ENCODE data around the gene GUCY1A1. TPM values are rescaled to one million over a fixed set of nuclear protein-coding genes. Genes with fewer than 3 reads are reported as not detected.
"Not testable (repeated sequence)": the region's sequence is repeated elsewhere in the genome, so short reads cannot be mapped to it uniquely, and the experiment has no call there.

GUCY1A1 gene
- total RNA-seq, 2 experiments from 2014 or later, result not detected

GRCh38 chr4:155640751-155641150, 25.9 kb upstream of the GUCY1A1 start:
- DNase-seq, result no peak
- Mint-ChIP-seq H3K4me1 (peaks cover 12% of the 10 kb centered on the region), H3K4me3 (no peak overlapping the region), H3K27me3 (peaks cover 3% of the 10 kb centered on the region), H3K36me3 (no peaks in the 10 kb centered on the region), H3K9me3 (peaks cover 1% of the 10 kb centered on the region), H3K27ac (no peak overlapping the region)
- no peak for ATAC-seq (ENCODE audit: low read depth)
- POLR2A ChIA-PET, result no interaction called here

GRCh38 chr4:155643087-155643486, 23.6 kb upstream of the GUCY1A1 start:
- no peak for ATAC-seq (ENCODE audit: low read depth)
- Mint-ChIP-seq H3K4me3 (no peak overlapping the region), H3K27me3 (peaks cover 3% of the 10 kb centered on the region), H3K9me3 (peaks cover 1% of the 10 kb centered on the region), H3K27ac (no peak overlapping the region), H3K36me3 (no peaks in the 10 kb centered on the region), H3K4me1 (peaks cover 12% of the 10 kb centered on the region)
- DNase-seq, result no peak
- POLR2A ChIA-PET, result no interaction called here

- no peak for ATAC-seq (ENCODE audit: low read depth)
- POLR2A ChIA-PET, result no interaction called here
- Mint-ChIP-seq H3K36me3 (no peaks in the 10 kb centered on the region), H3K4me3 (no peak overlapping the region), H3K4me1 (no peaks in the 10 kb centered on the region), H3K27ac (no peak overlapping the region), H3K9me3 (peaks cover 1% of the 10 kb centered on the region), H3K27me3 (no peaks in the 10 kb centered on the region)
- no peak for DNase-seq
Observed at GRCh38 chr4:155646001-155646400, 20.6 kb upstream of the GUCY1A1 start.

GRCh38 chr4:155650785-155651184, 15.9 kb upstream of the GUCY1A1 start:
- H3K27ac Mint-ChIP-seq; H3K4me3 Mint-ChIP-seq; POLR2A ChIA-PET; H3K9me3 Mint-ChIP-seq; H3K36me3 Mint-ChIP-seq; H3K4me1 Mint-ChIP-seq; H3K27me3 Mint-ChIP-seq; ATAC-seq (ENCODE audit: low read depth); DNase-seq: not testable (repeated sequence)

GRCh38 chr4:155653052-155653451, 13.6 kb upstream of the GUCY1A1 start:
- POLR2A ChIA-PET, result no interaction called here
- Mint-ChIP-seq H3K4me1 (no peaks in the 10 kb centered on the region), H3K9me3 (no peaks in the 10 kb centered on the region), H3K27ac (no peak overlapping the region), H3K4me3 (no peak overlapping the region), H3K36me3 (no peaks in the 10 kb centered on the region), H3K27me3 (peaks cover 15% of the 10 kb centered on the region)
- no peak for DNase-seq
- no peak for ATAC-seq (ENCODE audit: low read depth)

GRCh38 chr4:155656025-155656424, 10.6 kb upstream of the GUCY1A1 start:
- no peaks in the 10 kb centered on the region for H3K9me3 Mint-ChIP-seq
- no peak overlapping the region for H3K4me3 Mint-ChIP-seq
- H3K4me1 Mint-ChIP-seq, result no peaks in the 10 kb centered on the region
- no peak for DNase-seq
- POLR2A ChIA-PET, result no interaction called here
- ATAC-seq (ENCODE audit: low read depth), result no peak
- H3K27ac Mint-ChIP-seq, result no peak overlapping the region
- H3K36me3 Mint-ChIP-seq, result no peaks in the 10 kb centered on the region
- peaks cover 29% of the 10 kb centered on the region for H3K27me3 Mint-ChIP-seq

GRCh38 chr4:155657169-155657568, 9.5 kb upstream of the GUCY1A1 start:
- Mint-ChIP-seq H3K36me3 (no peaks in the 10 kb centered on the region), H3K27ac (no peak overlapping the region)
- POLR2A ChIA-PET, result no interaction called here

GRCh38 chr4:155657985-155658680, 8.5 kb upstream of the GUCY1A1 start:
- peaks cover 24% of the 10 kb centered on the region for H3K27me3 Mint-ChIP-seq
- ATAC-seq (ENCODE audit: low read depth) (no peak), DNase-seq (no peak)
- H3K9me3 Mint-ChIP-seq, result no peaks in the 10 kb centered on the region
- no peaks in the 10 kb centered on the region for H3K36me3 Mint-ChIP-seq
- POLR2A ChIA-PET, result no interaction called here
- no peak overlapping the region for H3K4me3 Mint-ChIP-seq
- H3K27ac Mint-ChIP-seq, result no peak overlapping the region
- H3K4me1 Mint-ChIP-seq, result no peaks in the 10 kb centered on the region

More at GRCh38 chr4:155657169-155657568, 9.5 kb upstream of the GUCY1A1 start:
- H3K9me3 Mint-ChIP-seq, result no peaks in the 10 kb centered on the region
- H3K4me1 Mint-ChIP-seq, result no peaks in the 10 kb centered on the region
- H3K27me3 Mint-ChIP-seq, result peaks cover 29% of the 10 kb centered on the region
- ATAC-seq (ENCODE audit: low read depth) (no peak), DNase-seq (no peak)
- H3K4me3 Mint-ChIP-seq, result no peak overlapping the region

- no peaks in the 10 kb centered on the region for H3K36me3 Mint-ChIP-seq
- H3K4me1 Mint-ChIP-seq, result no peaks in the 10 kb centered on the region
- DNase-seq, result no peak
- POLR2A ChIA-PET, result no interaction called here
- no peaks in the 10 kb centered on the region for H3K9me3 Mint-ChIP-seq
- H3K27ac Mint-ChIP-seq, result no peak overlapping the region
- ATAC-seq (ENCODE audit: low read depth), result no peak
- peaks cover 26% of the 10 kb centered on the region for H3K27me3 Mint-ChIP-seq
- no peak overlapping the region for H3K4me3 Mint-ChIP-seq
Observed at GRCh38 chr4:155658681-155659064, 8.0 kb upstream of the GUCY1A1 start.

GRCh38 chr4:155659176-155659575, 7.5 kb upstream of the GUCY1A1 start:
- H3K4me1 Mint-ChIP-seq, result no peaks in the 10 kb centered on the region
- POLR2A ChIA-PET, result no interaction called here
- no peak overlapping the region for H3K4me3 Mint-ChIP-seq
- H3K27ac Mint-ChIP-seq, result no peak overlapping the region
- ATAC-seq (ENCODE audit: low read depth) (no peak), DNase-seq (no peak)
- no peaks in the 10 kb centered on the region for H3K9me3 Mint-ChIP-seq
- H3K36me3 Mint-ChIP-seq, result no peaks in the 10 kb centered on the region
- peaks cover 29% of the 10 kb centered on the region for H3K27me3 Mint-ChIP-seq

- POLR2A ChIA-PET, result no interaction called here
- H3K4me1 Mint-ChIP-seq, result no peaks in the 10 kb centered on the region
Observed at GRCh38 chr4:155660436-155660835, 6.2 kb upstream of the GUCY1A1 start.

GRCh38 chr4:155665054-155665453, 1.6 kb upstream of the GUCY1A1 start:
- POLR2A ChIA-PET, result no interaction called here
- Mint-ChIP-seq H3K27me3 (peaks cover 54% of the 10 kb centered on the region), H3K4me1 (peaks cover 9% of the 10 kb centered on the region), H3K4me3 (no peak overlapping the region), H3K9me3 (no peaks in the 10 kb centered on the region), H3K36me3 (no peaks in the 10 kb centered on the region), H3K27ac (no peak overlapping the region)
- DNase-seq, result no peak
- ATAC-seq (ENCODE audit: low read depth), result no peak

More at GRCh38 chr4:155660436-155660835, 6.2 kb upstream of the GUCY1A1 start:
- no peak for DNase-seq
- no peaks in the 10 kb centered on the region for H3K9me3 Mint-ChIP-seq
- no peak for ATAC-seq (ENCODE audit: low read depth)
- no peak overlapping the region for H3K4me3 Mint-ChIP-seq
- peaks cover 37% of the 10 kb centered on the region for H3K27me3 Mint-ChIP-seq
- no peak overlapping the region for H3K27ac Mint-ChIP-seq
- no peaks in the 10 kb centered on the region for H3K36me3 Mint-ChIP-seq

- Mint-ChIP-seq H3K27me3 (peaks cover 69% of the 10 kb centered on the region), H3K9me3 (no peaks in the 10 kb centered on the region), H3K27ac (no peak overlapping the region), H3K4me1 (peaks cover 9% of the 10 kb centered on the region), H3K4me3 (peak overlapping the region; percentile 93), H3K36me3 (no peaks in the 10 kb centered on the region)
- DNase-seq (no peak), ATAC-seq (ENCODE audit: low read depth) (peak; percentile 72)
- POLR2A ChIA-PET, result no interaction called here
Observed at GRCh38 chr4:155667222-155667567, 547 bp downstream of the GUCY1A1 start.

GRCh38 chr4:155667568-155668511, 1.2 kb downstream of the GUCY1A1 start:
- POLR2A ChIA-PET, result no interaction called here
- peaks cover 9% of the 10 kb centered on the region for H3K4me1 Mint-ChIP-seq
- DNase-seq (peak; percentile 53), ATAC-seq (ENCODE audit: low read depth) (peak; percentile 67)
- no peaks in the 10 kb centered on the region for H3K36me3 Mint-ChIP-seq
- H3K27ac Mint-ChIP-seq, result no peak overlapping the region
- H3K27me3 Mint-ChIP-seq, result peaks cover 70% of the 10 kb centered on the region
- H3K9me3 Mint-ChIP-seq, result no peaks in the 10 kb centered on the region
- H3K4me3 Mint-ChIP-seq, result peak overlapping the region; percentile 93
